Measurements from ENCODE around the gene MS4A4E. TPM values are rescaled to one million over a fixed set of nuclear protein-coding genes. Genes with fewer than 3 reads are reported as not detected.
"Not testable (repeated sequence)": the region's sequence is repeated elsewhere in the genome, so short reads cannot be mapped to it uniquely, and the experiment has no call there.

MS4A4E gene
- polyA plus RNA-seq, 6 donors from 2014 or later, result not detected

DNA sequence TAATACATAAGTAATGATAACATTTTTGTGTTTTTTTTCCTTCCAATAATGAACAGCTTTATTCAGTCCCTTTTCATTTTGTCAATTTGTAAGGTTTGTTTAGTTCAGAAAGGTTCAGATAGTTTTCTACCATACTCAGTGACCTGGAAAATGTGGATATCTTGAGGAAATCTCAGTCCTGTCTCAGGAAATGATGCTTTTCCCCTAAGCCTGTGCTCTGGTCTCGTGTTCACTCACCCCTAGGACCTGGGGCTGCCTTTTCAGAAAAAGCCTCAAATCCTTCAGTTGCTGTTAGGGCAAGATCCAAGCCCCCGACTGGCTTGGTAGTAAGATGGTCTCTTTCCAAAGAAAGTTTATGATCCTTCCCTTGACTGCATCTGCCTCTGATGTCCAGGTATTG lies 81.8 kb downstream of the MS4A4E start:
- ATAC-seq (ENCODE audit: low read depth in 2 of 2) (no peak), DNase-seq (no peak)
- peaks cover 0 to 8% (median 0%) of the 10 kb centered on the region in 3 donors for H3K27me3 Mint-ChIP-seq
- H3K36me3 Mint-ChIP-seq, result peaks cover 0 to 5% of the 10 kb centered on the region in 2 donors
- no peak overlapping the region for H3K27ac Mint-ChIP-seq
- H3K9me3 Mint-ChIP-seq, result peaks cover 0 to 15% (median 4%) of the 10 kb centered on the region in 7 donors
- H3K4me1 Mint-ChIP-seq, result peaks cover 2 to 3% (median 3%) of the 10 kb centered on the region in 3 donors
- H3K4me3 Mint-ChIP-seq, result no peak overlapping the region

DNA sequence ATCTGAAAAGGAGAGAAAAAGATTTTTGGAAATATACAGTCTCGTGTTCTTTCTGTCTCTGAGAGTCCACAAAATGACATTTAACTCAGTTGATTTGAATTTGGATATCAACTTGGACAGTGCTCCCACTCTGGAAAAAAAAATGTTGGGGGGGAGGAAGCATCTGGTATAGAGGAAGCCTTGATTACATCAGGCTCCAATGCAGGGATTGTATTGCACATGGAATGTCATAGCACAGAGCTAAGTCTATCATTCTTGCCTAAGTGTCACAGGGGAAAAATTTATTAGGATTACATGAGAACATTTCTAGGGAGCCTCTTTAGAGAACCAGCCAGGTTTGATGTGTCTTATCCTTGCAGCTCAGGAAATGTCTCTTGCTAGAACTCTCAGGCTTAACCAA lies 83.1 kb downstream of the MS4A4E start:
- peaks cover 4 to 5% (median 4%) of the 10 kb centered on the region in 3 donors for H3K4me1 Mint-ChIP-seq

DNA sequence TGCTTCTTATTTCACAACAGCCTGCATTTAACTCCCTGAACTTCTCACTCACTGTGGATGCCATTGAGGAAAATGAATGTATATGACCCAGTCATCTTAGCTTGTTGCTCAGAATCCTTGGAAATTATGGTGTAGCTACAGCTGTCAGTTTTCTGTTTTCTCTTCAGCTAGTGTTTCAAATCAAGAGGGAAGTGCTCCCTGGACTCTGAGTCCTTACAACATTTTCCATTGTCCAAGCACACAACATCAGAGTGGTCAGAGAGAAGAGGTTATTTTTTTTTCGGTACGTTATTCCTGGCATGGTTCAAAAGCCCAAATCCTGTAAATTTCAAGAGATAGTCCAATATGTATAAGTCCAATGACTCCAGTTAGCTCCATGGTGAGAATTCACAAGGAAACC lies 83.7 kb downstream of the MS4A4E start:
- Mint-ChIP-seq H3K9me3 (peaks cover 0 to 8% (median 2%) of the 10 kb centered on the region in 7 donors), H3K36me3 (no peaks in the 10 kb centered on the region), H3K4me3 (no peak overlapping the region), H3K4me1 (peaks cover 4 to 5% (median 4%) of the 10 kb centered on the region in 3 donors), H3K27me3 (peaks cover 0 to 8% (median 0%) of the 10 kb centered on the region in 3 donors), H3K27ac (no peak overlapping the region)
- DNase-seq, result no peak
- ATAC-seq (ENCODE audit: low read depth in 2 of 2), result no peak

More for the DNA sequence above, 83.1 kb downstream of the MS4A4E start:
- peaks cover 0 to 2% of the 10 kb centered on the region in 2 donors for H3K36me3 Mint-ChIP-seq
- ATAC-seq (ENCODE audit: low read depth in 2 of 2), result no peak
- no peak overlapping the region for H3K4me3 Mint-ChIP-seq
- H3K27me3 Mint-ChIP-seq, result peaks cover 0 to 8% (median 0%) of the 10 kb centered on the region in 3 donors
- no peak for DNase-seq
- H3K9me3 Mint-ChIP-seq, result peaks cover 0 to 14% (median 4%) of the 10 kb centered on the region in 7 donors
- H3K27ac Mint-ChIP-seq, result no peak overlapping the region

DNA sequence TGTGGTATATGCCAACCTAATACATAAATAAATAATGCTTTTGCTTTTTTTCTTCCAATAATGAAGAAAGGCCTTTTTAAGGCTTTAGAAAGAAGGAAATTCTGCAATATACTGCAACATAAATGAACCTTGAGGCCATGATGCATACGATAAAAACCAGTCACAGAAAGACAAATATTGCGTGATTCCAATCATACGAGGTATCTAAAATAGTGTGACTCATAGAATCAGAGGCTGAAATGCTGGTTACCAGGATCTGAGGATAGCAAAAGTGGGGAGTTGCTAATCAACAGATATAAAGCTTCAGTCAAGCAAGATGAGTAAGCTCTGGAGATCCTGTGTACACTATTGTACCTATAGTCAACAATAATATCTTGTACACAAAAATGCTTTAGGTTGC lies 84.3 kb downstream of the MS4A4E start:
- ATAC-seq (ENCODE audit: low read depth in 2 of 2), result no peak
- Mint-ChIP-seq H3K27ac (no peak overlapping the region), H3K4me1 (peaks cover 4 to 5% (median 4%) of the 10 kb centered on the region in 3 donors), H3K9me3 (peaks cover 0 to 8% (median 2%) of the 10 kb centered on the region in 7 donors), H3K36me3 (no peaks in the 10 kb centered on the region), H3K4me3 (no peak overlapping the region), H3K27me3 (peaks cover 0 to 8% (median 0%) of the 10 kb centered on the region in 3 donors)
- DNase-seq, result no peak

DNA sequence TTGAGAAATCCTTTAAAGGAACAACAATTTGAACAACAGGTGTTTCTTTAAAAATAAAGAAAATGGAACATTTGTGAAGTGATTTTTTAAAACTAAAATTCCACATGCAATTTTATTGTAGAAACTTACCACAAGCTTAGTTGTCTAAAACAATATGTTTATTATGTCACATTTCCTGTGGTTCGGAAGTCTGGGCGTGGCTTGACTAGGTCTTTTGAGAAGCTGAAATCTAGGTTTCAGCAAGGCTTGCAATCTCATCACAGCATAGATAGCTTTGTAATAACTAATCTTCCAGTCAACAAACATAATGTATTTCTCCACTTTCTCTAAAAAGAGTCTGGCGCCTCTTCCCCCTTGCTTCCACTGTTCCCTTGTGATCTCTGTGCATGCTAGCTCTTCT lies 87.0 kb downstream of the MS4A4E start:
- peaks cover 4 to 5% (median 4%) of the 10 kb centered on the region in 3 donors for H3K4me1 Mint-ChIP-seq
- no peak for ATAC-seq (ENCODE audit: low read depth in 2 of 2)
- no peak overlapping the region for H3K27ac Mint-ChIP-seq
- H3K36me3 Mint-ChIP-seq, result no peaks in the 10 kb centered on the region
- peaks cover 0 to 8% (median 3%) of the 10 kb centered on the region in 3 donors for H3K27me3 Mint-ChIP-seq
- peak overlapping the region in 1 of 8 donors; percentile 33 for H3K4me3 Mint-ChIP-seq
- H3K9me3 Mint-ChIP-seq, result peaks cover 0 to 13% (median 2%) of the 10 kb centered on the region in 7 donors
- DNase-seq, result no peak

DNA sequence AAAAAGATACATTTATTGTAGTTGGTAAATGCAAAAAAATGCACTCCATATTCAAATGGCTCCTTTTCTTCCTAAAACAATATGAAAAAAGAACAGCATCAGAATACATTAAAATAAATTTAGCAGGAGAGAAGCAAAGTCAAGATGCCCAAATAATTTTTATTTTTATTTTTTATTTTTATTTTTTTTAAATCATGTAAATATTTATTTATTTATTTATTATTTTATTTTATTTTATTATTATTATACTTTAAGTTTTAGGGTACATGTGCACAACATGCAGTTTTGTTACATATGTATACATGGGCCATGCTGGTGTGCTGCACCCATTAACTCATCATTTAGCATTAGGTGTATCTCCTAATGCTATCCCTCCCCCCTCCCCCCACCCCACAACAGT lies 90.2 kb downstream of the MS4A4E start:
- DNase-seq; H3K4me1 Mint-ChIP-seq; H3K36me3 Mint-ChIP-seq; ATAC-seq (ENCODE audit: low read depth in 2 of 2); H3K27ac Mint-ChIP-seq; H3K4me3 Mint-ChIP-seq; H3K27me3 Mint-ChIP-seq: not testable (repeated sequence)
- H3K9me3 Mint-ChIP-seq, result peaks cover 0 to 13% (median 2%) of the 10 kb centered on the region in 7 donors

DNA sequence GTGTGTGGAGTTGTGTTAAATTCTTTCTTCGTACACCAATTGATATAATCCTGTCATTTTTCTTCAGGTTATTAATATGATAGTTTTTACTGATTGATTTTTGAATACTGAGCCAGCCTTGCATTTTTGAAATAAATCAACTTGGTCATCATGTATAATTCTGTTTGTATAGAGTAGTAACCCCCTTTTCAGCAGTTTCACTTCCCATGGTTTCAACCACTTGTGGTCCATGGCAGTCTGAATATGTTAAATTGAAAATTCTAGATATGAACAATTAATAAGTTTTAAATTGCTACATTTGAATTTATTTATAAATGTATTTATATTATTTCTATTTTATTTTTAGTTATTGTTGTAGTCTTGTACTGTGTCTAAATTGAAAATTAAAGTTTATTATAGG lies 92.7 kb downstream of the MS4A4E start:
- no peaks in the 10 kb centered on the region for H3K36me3 Mint-ChIP-seq
- peaks cover 0 to 5% (median 0%) of the 10 kb centered on the region in 7 donors for H3K9me3 Mint-ChIP-seq
- no peak overlapping the region for H3K4me3 Mint-ChIP-seq
- ATAC-seq (ENCODE audit: low read depth in 2 of 2), result no peak
- H3K4me1 Mint-ChIP-seq, result no peaks in the 10 kb centered on the region
- DNase-seq, result no peak
- no peak overlapping the region for H3K27ac Mint-ChIP-seq
- peaks cover 0 to 3% (median 0%) of the 10 kb centered on the region in 3 donors for H3K27me3 Mint-ChIP-seq

Other genes with a start within 250 kb of the MS4A4E start
- not detected for gene OOSP4B, start 226.0 kb downstream of the MS4A4E start, polyA plus RNA-seq (ENCODE audit: low read depth in 6 of 6)
- gene OOSP2, start 202.7 kb downstream of the MS4A4E start, polyA plus RNA-seq (ENCODE audit: low read depth in 6 of 6), result not detected
- under 1 TPM in 1 of 6 donors, not detected in 5; 0.57 TPM for gene MS4A3, start 186.5 kb downstream of the MS4A4E start, polyA plus RNA-seq (ENCODE audit: low read depth in 6 of 6)
- gene MS4A2, start 154.5 kb downstream of the MS4A4E start, polyA plus RNA-seq (ENCODE audit: low read depth in 6 of 6), result not detected
- gene MS4A6A, start 60.1 kb downstream of the MS4A4E start, polyA plus RNA-seq (ENCODE audit: low read depth in 6 of 6), result 10 to 100 TPM in 2 of 6 donors, 1 to 10 TPM in 4; 1.5 to 11.3 (median 3.3) TPM
- gene MS4A4A, start 37.5 kb upstream of the MS4A4E start, polyA plus RNA-seq (ENCODE audit: low read depth in 6 of 6), result under 1 TPM in 2 of 6 donors, not detected in 4; 0.16 to 0.34 TPM
- not detected for gene MS4A6E, start 84.1 kb upstream of the MS4A4E start, polyA plus RNA-seq (ENCODE audit: low read depth in 6 of 6)
- gene MS4A7, start 135.4 kb upstream of the MS4A4E start, polyA plus RNA-seq (ENCODE audit: low read depth in 6 of 6), result 10 to 100 TPM; 24.5 to 47.8 (median 30.0) TPM
- gene MS4A14, start 153.3 kb upstream of the MS4A4E start, polyA plus RNA-seq (ENCODE audit: low read depth in 6 of 6), result 1 to 10 TPM in 2 of 6 donors, under 1 TPM in 3, not detected in 1; 0.43 to 1.8 (median 0.64) TPM
- not detected for gene MS4A5, start 186.4 kb upstream of the MS4A4E start, polyA plus RNA-seq (ENCODE audit: low read depth in 6 of 6)
- 1,000 to 10,000 TPM in 1 of 6 donors, 100 to 1,000 TPM in 5; 910 to 1,188 (median 959) TPM for gene MS4A1, start 212.7 kb upstream of the MS4A4E start, polyA plus RNA-seq (ENCODE audit: low read depth in 6 of 6)
- not detected for gene MS4A12, start 249.6 kb upstream of the MS4A4E start, polyA plus RNA-seq (ENCODE audit: low read depth in 6 of 6)

Data from naive B cell (primary cell).